OCI-LY3 (cell line): ENCODE data around the gene POLDIP2.

ENCODE experiments used
- CTCF ChIP-seq: fragments of 200-600, 300-600 bp; sonication (generic); IDR thresholded peaks from 2 replicates; pipeline ENCODE4 v1.5.1; 2014; ENCODE audit warnings: antibody characterized with exemption, low read length, low read depth
- EZH2phosphoT487 ChIP-seq: fragments of 200-600 bp; shearing (Covaris generic); IDR thresholded peaks from 2 replicates; pipeline ENCODE4 v1.6.1; 2018; ENCODE audit warnings: antibody characterized with exemption, mixed run types, low read depth

GRCh38 chr17:28327031-28327607, 30.2 kb downstream of the POLDIP2 start:
- TF ChIP-seq CTCF, result no peak
- TF ChIP-seq EZH2phosphoT487, result no peak
